Kidney (tissue), 14 donors: Measurements from ENCODE around the gene MAP3K6. TPM values are rescaled to one million over a fixed set of nuclear protein-coding genes. Genes with fewer than 3 reads are reported as not detected.
"Not testable (repeated sequence)": the region's sequence is repeated elsewhere in the genome, so short reads cannot be mapped to it uniquely, and the experiment has no call there.

Experiments
- DNase-seq, 5 donors: peaks; one replicate each; pipeline ENCODE4 v3.0.0-alpha.2; 2013 to 2020
- FAIRE-seq: peaks from 2 replicates; lab custom pipeline; 2012; peaks lifted over from hg19 to GRCh38; lab: Jason Lieb, UNC
- H3K27ac ChIP-seq, 2 donors: one replicate each; pipeline ENCODE4 v1.7.0; 2013; ENCODE audit warnings: low read depth in 2 of 2, low read length in 2 of 2, inconsistent platforms in 1 of 2
- H3K27me3 ChIP-seq: one replicate; pipeline ENCODE4 v1.7.1; 2013; ENCODE audit warnings: low read length, inconsistent platforms; ENCODE audit not compliant: control insufficient read depth, insufficient read depth
- H3K36me3 ChIP-seq, 3 donors: one replicate each; pipeline versions ENCODE4 v1.7.0 to v1.7.1; 2013; ENCODE audit warnings: low read length in 3 of 3, control low read depth in 1 of 3, inconsistent platforms in 1 of 3; ENCODE audit not compliant: insufficient read depth in 3 of 3, control insufficient read depth in 2 of 3
- H3K4me1 ChIP-seq, 3 donors: one replicate each; pipeline versions ENCODE4 v1.7.0 to v1.7.1; 2013; ENCODE audit warnings: low read length in 3 of 3, inconsistent platforms in 1 of 3, low read depth in 1 of 3; ENCODE audit not compliant: control insufficient read depth in 2 of 3, insufficient read depth in 2 of 3
- H3K4me3 ChIP-seq, 3 donors: one replicate each; pipeline versions ENCODE4 v1.7.0 to v1.8.1; 2013; ENCODE audit warnings: low read length in 3 of 3, control low read depth in 1 of 3, inconsistent platforms in 1 of 3
- H3K9ac ChIP-seq, 3 donors: one replicate each; pipeline versions ENCODE4 v1.7.0 to v1.7.1; 2013; ENCODE audit warnings: low read length in 3 of 3, control low read depth in 1 of 3, inconsistent platforms in 1 of 3
- H3K9me3 ChIP-seq, 3 donors: one replicate each; pipeline versions ENCODE4 v1.7.0 to v1.7.1; 2013; ENCODE audit warnings: low read length in 3 of 3, control low read depth in 1 of 3, inconsistent platforms in 1 of 3; ENCODE audit not compliant: control insufficient read depth in 2 of 3, insufficient read depth in 1 of 3
- CTCF ChIP-seq: IDR thresholded peaks from 3 replicates; pipeline ENCODE4 v1.5.1; 2012; ENCODE audit warnings: mild to moderate bottlenecking, moderate library complexity, borderline replicate concordance; ENCODE audit not compliant: insufficient read depth; ENCODE audit errors: extremely low read depth
- intact Hi-C: fragments of 100-400 bp; cut with DNase I; formaldehyde crosslinking; loops from one replicate; pipeline ENCODE4 v1.11.1; 2022
- polyA plus RNA-seq: library from polyadenylated mRNA; stranded (reverse); fragments of 350-450 nt; fragmentation: Illumina TruSeq; extraction: RNeasy Lipid Tissue Mini Kit (QIAGEN cat#74804); gene quantifications from one replicate; pipeline ENCODE4 v1.2.3, GENCODE V29; 2014; ENCODE audit warnings: low read depth, low replicate concordance; ENCODE audit not compliant: insufficient read depth
- total RNA-seq: library from RNA; stranded (reverse); fragmentation: NEBNext Ultra II Directional; extraction: Animal tissue kit (Norgen Biotek cat#: 25700); gene quantifications from one replicate; pipeline ENCODE4 v1.2.1, GENCODE V29; 2021
- donor health status: control.
- donor health status: control.
- donor health status: control.
- donor health status: control.
- donor health status: control.
- donor health status: DM: yes; HTN: yes; CAD: no.
- donor health status: Normal renal cell carcinoma (clear cell type).

The MAP3K6 gene
- total and polyA plus RNA-seq, 2 donors from 2014 or later, result 59.7 to 86.7 TPM

GRCh38 chr1:27409669-27410068, 42.9 kb upstream of the MAP3K6 start:
- Histone ChIP-seq H3K27ac (no peak overlapping the region), H3K27me3 (no peaks in the 10 kb centered on the region), H3K4me3 (no peak overlapping the region), H3K4me1 (peaks cover 0 to 7% (median 0%) of the 10 kb centered on the region in 3 donors), H3K9ac (no peak overlapping the region), H3K36me3 (peaks cover 17 to 58% (median 52%) of the 10 kb centered on the region in 3 donors), H3K9me3 (no peaks in the 10 kb centered on the region)
- no peak for DNase-seq
- intact Hi-C loops, result loop anchor here (10.0 kb wide), 1 partner anchor 205 kb away; no protein-coding TSS in a partner anchor
- no peak for FAIRE-seq
- TF ChIP-seq CTCF, result no peak

GRCh38 chr1:27408151-27408550, 41.4 kb upstream of the MAP3K6 start:
- TF ChIP-seq CTCF, result no peak
- peaks cover 0 to 12% (median 2%) of the 10 kb centered on the region in 3 donors for H3K4me1 ChIP-seq
- no peak overlapping the region for H3K4me3 ChIP-seq
- no peak overlapping the region for H3K27ac ChIP-seq
- intact Hi-C loops, result no loop called here
- no peak overlapping the region for H3K9ac ChIP-seq
- peaks cover 14 to 43% (median 39%) of the 10 kb centered on the region in 3 donors for H3K36me3 ChIP-seq
- FAIRE-seq, result no peak
- H3K9me3 ChIP-seq, result no peaks in the 10 kb centered on the region
- H3K27me3 ChIP-seq, result no peaks in the 10 kb centered on the region
- DNase-seq, result no peak

- H3K27ac ChIP-seq, H3K9ac ChIP-seq, H3K27me3 ChIP-seq, intact Hi-C loops, H3K4me3 ChIP-seq, FAIRE-seq, H3K9me3 ChIP-seq, DNase-seq: not testable (repeated sequence)
- Histone ChIP-seq H3K36me3 (peaks cover 3 to 30% (median 28%) of the 10 kb centered on the region in 3 donors), H3K4me1 (peaks cover 6 to 19% (median 7%) of the 10 kb centered on the region in 3 donors)
These were observed 40.0 kb upstream of the MAP3K6 start for GRCh38 chr1:27406791-27407190.

GRCh38 chr1:27406362-27406680, 39.6 kb upstream of the MAP3K6 start:
- H3K27ac ChIP-seq, result peak overlapping the region; percentile 29 to 66
- TF ChIP-seq CTCF, result no peak
- H3K4me3 ChIP-seq, result no peak overlapping the region
- peaks cover 6 to 19% (median 7%) of the 10 kb centered on the region in 3 donors for H3K4me1 ChIP-seq
- FAIRE-seq (no peak), DNase-seq (peak in 2 of 5 donors; percentile 44 to 51)
- peak overlapping the region in 1 of 3 donors; percentile 44 for H3K9ac ChIP-seq
- intact Hi-C loops, result no loop called here
- peaks cover 3 to 29% (median 26%) of the 10 kb centered on the region in 3 donors for H3K36me3 ChIP-seq
- no peaks in the 10 kb centered on the region for H3K9me3 ChIP-seq
- H3K27me3 ChIP-seq, result no peaks in the 10 kb centered on the region

- DNase-seq, result peak in 1 of 5 donors; percentile 36
- H3K4me1 ChIP-seq, result peaks cover 6 to 19% (median 7%) of the 10 kb centered on the region in 3 donors
- peak overlapping the region in 1 of 3 donors; percentile 44 for H3K9ac ChIP-seq
- H3K9me3 ChIP-seq, H3K4me3 ChIP-seq, H3K27me3 ChIP-seq, FAIRE-seq, intact Hi-C loops: not testable (repeated sequence)
- H3K27ac ChIP-seq, result peak overlapping the region; percentile 29 to 66
- peaks cover 3 to 23% (median 21%) of the 10 kb centered on the region in 3 donors for H3K36me3 ChIP-seq
These were observed 39.0 kb upstream of the MAP3K6 start for GRCh38 chr1:27405598-27406361.
